Astrocyte (in vitro differentiated cells and primary cell): Measurements from ENCODE around the gene BBS12.

Source experiments
- CTCF ChIP-seq: IDR thresholded peaks from 2 replicates; pipeline ENCODE4 v1.5.1; 2011; ENCODE audit warnings: low read depth, mild to moderate bottlenecking, inconsistent platforms, low read length, moderate library complexity; ENCODE audit not compliant: insufficient read depth
- EZH2 ChIP-seq: IDR thresholded peaks from 2 replicates; pipeline ENCODE4 v1.6.1; 2012; ENCODE audit warnings: mild to moderate bottlenecking, low read length, inconsistent platforms; ENCODE audit not compliant: insufficient read depth

GRCh38 chr4:122747883-122748282 lies 15.4 kb downstream of the BBS12 start:
- no peak for TF ChIP-seq EZH2
- no peak for TF ChIP-seq CTCF
